ENCODE results near the gene PDK2.
"Not testable (repeated sequence)": the region's sequence is repeated elsewhere in the genome, so short reads cannot be mapped to it uniquely, and the experiment has no call there.

The PDK2 gene

GRCh38 chr17:50059256-50059655, 35.9 kb upstream of the PDK2 start:
- DNase-seq: no peak

GRCh38 chr17:50059759-50060273, 35.3 kb upstream of the PDK2 start:
- no peak for DNase-seq

DNA sequence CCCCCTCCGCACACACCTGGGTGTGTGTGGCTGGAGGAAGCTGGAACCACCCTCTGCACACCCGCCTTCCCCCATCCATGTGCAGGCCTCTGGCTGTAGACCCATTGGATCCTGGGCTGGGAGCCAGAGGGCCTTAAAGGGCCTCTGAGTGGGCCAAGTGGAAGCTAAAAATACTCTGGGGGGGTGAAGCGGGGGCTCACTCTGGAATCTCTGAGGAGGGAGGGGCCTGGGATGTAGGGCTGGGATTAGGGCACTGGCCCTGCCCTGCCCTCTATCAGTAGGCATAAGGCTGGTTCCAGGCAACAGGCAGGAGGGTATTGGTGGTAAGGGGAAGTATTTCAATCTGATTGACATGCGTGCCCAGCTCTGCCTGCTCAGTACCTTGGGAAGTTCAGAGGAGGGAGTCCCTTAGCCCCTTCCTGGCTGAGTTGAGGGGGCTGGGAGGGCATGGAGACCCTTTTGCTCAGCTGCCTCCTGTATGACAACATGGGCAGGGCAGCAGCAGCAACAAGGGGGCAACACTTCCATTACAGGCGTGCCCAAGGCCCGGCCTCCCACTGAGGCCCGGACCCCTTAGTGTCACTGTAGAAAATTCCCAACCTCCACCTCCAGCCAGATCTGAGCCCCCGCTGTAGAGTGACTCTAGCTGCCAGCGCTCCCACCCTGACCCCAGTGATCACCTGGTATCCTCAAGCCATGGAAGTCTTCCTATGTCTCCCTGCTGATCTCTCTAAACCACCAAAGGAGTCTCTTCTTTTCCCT, 34.0 kb upstream of the PDK2 start:
- no peak for DNase-seq

- not testable (repeated sequence) for DNase-seq
Observed at GRCh38 chr17:50061713-50062045, 33.5 kb upstream of the PDK2 start.

DNA sequence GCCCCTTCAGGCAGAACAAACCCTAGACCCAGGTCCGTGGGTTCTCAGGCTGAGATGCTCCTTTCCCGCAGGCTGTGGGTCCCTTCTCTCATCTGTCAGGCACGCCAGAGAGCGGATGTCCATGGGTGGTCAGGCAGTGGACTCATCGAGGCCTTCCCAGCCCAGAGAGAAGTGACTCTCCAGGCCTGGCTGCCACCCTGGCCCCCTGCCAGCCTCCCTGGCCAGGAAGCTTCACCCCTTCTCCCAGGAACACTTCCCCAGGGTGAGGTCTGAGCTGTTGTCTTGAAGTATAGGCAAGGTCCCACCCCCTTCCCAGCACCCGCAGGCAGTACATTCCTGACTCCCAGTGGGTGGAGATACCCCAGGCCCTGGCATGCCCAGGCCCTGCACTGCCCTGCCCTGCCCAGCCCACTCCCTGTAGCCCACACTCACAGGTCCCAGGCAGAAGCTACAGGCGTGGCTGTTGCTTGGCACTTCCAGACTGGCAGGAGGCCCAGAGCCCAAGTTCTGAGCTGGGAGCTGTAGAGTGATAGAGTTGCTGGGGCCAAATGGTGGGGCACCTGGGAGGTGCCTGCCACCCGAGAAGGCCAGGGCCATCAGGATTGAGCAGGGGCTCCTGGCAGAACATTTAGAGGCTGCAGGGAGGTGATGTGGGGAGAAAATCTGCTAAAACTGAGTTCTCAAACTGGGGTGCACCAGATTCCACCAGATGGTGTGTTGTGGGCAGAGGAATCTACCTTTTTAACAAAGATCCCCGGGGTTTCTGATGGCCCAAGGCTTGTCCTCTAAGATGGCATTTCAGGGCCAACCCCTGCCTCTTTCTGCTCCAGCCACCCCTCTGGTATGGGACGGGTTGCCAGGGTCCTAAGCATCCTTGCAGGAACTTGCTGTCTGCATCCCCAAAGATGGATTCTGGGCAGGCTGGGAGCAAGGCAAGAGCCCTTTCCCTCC, 32.6 kb upstream of the PDK2 start:
- no peak for DNase-seq

DNA sequence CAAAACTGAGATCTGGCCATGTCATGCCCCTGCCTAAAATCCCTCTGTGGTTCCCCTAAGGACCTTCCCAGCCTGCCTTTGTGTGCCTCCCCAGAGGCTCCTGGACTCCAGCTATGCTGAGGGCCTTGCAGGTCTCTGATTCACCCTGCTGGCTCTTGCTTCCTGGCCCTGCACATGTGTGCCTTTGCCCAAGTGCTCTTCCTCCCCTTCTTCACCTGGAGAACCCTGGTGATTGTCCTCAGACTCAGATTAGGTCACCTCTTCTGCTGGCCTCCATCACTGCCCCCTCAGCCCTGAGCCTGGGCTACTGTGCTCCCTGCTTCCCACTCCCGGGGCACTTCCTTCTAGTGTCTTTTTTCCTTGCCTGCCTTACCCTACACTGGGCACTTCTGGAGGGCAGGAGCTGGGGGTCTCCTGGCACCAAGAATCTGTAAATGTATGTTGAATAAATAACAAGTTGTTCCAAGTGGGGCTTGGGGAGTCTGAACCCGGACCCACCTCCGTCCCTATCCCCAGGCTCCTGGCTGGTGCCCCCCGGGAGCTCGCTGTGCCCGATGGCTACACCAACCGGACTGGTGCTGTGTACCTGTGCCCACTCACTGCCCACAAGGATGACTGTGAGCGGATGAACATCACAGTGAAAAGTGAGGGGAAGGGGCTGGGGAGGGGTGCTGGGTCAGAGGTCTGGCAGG, 31.4 kb upstream of the PDK2 start:
- no peak for DNase-seq

DNA sequence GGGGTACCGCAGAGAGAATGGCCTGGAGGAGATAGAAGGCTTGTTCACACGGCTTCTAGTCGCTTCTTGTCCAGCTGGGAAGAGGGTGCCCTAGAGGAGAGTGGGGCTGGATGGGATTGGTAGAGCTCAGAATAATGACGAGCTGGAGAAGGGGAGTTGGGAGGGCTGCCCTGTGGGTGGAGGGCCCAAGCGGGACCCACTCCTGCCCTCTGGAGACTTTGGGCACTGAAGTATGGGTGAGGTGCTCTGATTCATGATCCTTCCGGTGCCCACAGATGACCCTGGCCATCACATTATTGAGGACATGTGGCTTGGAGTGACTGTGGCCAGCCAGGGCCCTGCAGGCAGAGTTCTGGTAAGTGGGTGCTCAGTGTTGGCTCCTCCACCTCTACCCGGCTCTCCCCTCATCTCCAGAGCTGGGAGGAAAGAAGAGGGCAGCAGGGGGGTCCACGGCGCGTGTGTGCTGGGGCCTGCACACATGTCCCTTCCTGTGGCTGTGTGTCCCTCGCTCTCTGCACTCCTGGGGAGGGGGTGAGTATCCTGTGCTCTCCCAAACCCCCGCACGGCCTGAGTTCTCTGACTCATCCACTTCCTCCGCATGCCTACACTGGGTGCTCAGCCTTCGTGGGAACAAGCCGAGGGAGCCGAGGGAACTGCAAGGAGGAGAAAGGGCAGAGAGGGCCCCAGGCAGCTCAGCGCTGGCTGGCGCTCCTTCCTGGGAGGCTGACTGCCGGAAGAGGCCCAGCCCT, 30.7 kb upstream of the PDK2 start:
- no peak for DNase-seq

GRCh38 chr17:50065056-50065455, 30.1 kb upstream of the PDK2 start:
- no peak for DNase-seq

DNA sequence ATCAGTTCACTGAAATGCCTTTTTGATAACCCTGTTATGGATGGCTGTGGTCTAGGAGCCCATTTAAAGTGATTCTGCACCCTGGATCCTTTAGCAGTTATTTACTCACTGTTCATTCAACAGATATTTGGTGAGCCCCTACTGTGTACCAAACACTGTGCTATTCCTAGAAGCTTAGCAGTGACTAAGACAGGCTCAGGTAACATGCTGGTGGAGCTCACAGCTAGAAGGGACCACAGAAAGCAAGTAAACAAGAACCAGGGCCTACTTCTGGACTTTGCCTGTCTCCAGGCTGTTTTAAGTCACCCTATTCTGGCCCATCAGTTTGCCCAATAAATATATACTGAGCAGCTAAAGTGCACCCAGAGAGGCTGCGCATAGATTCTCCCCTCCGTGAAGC, 28.2 kb upstream of the PDK2 start:
- no peak for DNase-seq

DNA sequence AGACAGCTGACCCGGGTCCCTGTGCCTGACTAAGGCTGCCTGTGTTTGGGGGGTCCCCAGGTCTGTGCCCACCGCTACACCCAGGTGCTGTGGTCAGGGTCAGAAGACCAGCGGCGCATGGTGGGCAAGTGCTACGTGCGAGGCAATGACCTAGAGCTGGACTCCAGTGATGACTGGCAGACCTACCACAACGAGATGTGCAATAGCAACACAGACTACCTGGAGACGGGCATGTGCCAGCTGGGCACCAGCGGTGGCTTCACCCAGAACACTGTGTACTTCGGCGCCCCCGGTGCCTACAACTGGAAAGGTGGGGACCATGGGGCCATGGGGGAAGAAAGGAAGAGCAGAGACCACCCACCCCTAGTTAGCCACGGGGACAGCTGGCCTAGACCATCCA, 27.2 kb upstream of the PDK2 start:
- no peak for DNase-seq

- no peak for DNase-seq
Observed at GRCh38 chr17:50070908-50071680, 24.1 kb upstream of the PDK2 start.

- DNase-seq: no peak
Observed at GRCh38 chr17:50071692-50072091, 23.5 kb upstream of the PDK2 start.

- no peak for DNase-seq
Observed at GRCh38 chr17:50072130-50072529, 23.0 kb upstream of the PDK2 start.

DNA sequence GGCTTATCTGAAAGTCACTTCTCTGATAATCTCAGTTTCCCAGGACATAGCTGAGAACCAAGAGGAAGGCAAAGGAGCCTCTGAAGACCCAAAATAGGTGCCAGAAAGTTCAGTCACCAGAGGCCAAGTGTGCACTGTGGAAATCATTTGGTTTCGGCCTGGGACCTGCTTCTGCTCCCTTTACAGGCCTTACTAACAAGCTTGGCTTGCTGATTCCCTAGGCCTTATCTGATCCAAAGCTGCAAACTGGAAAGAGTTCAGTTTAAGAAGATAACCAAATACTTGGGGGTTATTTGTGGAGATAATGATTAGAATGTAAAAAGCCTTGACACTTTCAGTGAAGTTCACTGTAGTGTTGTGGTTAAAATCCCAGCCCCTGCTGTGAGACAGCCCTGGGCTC, 22.2 kb upstream of the PDK2 start:
- no peak for DNase-seq

- no peak for DNase-seq
Observed at GRCh38 chr17:50074227-50074626, 20.9 kb upstream of the PDK2 start.

- DNase-seq: no peak
Observed at GRCh38 chr17:50075446-50076032, 19.6 kb upstream of the PDK2 start.

DNA sequence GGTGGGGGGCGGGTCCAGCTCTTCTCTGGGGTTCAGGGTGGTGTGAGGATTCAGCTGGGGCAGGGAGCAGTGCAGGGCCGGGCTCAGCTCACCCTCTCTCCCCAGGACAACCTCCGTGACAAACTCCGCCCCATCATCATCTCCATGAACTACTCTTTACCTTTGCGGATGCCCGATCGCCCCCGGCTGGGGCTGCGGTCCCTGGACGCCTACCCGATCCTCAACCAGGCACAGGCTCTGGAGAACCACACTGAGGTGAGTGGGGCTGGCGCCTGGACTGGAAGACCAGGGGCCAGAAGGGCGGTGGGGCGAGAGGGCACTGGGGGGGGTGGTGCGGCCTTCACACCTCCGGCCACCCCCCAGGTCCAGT, 18.9 kb upstream of the PDK2 start:
- DNase-seq: no peak

GRCh38 chr17:50076591-50077235, 18.4 kb upstream of the PDK2 start:
- DNase-seq: no peak

DNA sequence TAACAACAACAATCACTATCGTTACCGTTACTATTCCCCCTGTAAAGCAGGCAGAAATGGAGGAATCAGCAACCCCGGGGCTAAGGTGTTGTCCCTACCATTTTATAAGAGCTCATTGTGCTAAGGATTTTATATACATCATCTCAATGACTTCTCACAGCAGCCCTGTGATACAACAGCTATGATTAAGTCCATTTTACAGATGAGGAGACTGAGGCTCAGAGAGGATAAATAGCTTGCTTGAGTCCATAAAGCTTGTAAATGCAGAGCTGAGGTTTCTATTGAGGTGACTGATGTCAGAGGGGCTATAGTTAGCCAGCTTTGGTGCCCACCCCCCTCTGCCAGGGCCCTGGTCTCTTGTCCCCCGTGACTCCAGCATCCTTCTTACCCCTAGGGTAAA, 16.7 kb upstream of the PDK2 start:
- DNase-seq: no peak

- no peak for DNase-seq
Observed at GRCh38 chr17:50079334-50080095, 15.6 kb upstream of the PDK2 start.

Data from activated T-cell treated with anti-CD3 and anti-CD28 coated beads for 4 hours (primary cell).